Activated CD8-positive, alpha-beta memory T cell treated with anti-CD3 and anti-CD28 coated beads for 1 hour (primary cell): Measurements from ENCODE around the gene EXOSC10.
"Not testable (repeated sequence)": the region's sequence is repeated elsewhere in the genome, so short reads cannot be mapped to it uniquely, and the experiment has no call there.

Experiments
- DNase-seq, 2 donors: peaks; one replicate each; pipeline ENCODE4 v3.0.0-alpha.2; 2020; ENCODE audit warnings: low read depth in 1 of 2; ENCODE audit errors: extremely low read depth in 1 of 2

The EXOSC10 gene

GRCh38 chr1:11045428-11046269 lies 54.0 kb downstream of the EXOSC10 start:
- no peak for DNase-seq

GRCh38 chr1:11044849-11045427 lies 54.7 kb downstream of the EXOSC10 start:
- no peak for DNase-seq

GRCh38 chr1:11044086-11044848 lies 55.4 kb downstream of the EXOSC10 start:
- no peak for DNase-seq

- no peak for DNase-seq
Measured at GRCh38 chr1:11042995-11043874, 56.4 kb downstream of the EXOSC10 start.

GRCh38 chr1:11042065-11042464 lies 57.6 kb downstream of the EXOSC10 start:
- no peak for DNase-seq

- no peak for DNase-seq
Measured at GRCh38 chr1:11041048-11041447, 58.6 kb downstream of the EXOSC10 start.

DNA sequence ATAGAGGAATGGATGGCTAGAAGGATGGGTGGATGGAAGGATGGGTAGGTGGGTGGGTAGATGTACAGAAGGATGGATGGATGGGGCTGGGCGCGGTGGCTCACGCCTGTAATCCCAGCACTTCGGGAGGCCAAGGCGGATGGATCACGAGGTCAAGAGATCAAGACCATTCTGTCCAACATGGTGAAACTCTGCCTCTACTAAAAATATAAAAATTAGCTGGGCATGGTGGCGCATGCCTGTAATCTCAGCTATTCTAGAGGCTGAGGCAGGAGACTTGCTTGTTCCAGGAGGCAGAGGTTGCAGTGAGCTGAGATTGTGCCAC lies 59.6 kb downstream of the EXOSC10 start:
- DNase-seq: not testable (repeated sequence)

GRCh38 chr1:11039351-11040104 lies 60.1 kb downstream of the EXOSC10 start:
- no peak for DNase-seq

DNA sequence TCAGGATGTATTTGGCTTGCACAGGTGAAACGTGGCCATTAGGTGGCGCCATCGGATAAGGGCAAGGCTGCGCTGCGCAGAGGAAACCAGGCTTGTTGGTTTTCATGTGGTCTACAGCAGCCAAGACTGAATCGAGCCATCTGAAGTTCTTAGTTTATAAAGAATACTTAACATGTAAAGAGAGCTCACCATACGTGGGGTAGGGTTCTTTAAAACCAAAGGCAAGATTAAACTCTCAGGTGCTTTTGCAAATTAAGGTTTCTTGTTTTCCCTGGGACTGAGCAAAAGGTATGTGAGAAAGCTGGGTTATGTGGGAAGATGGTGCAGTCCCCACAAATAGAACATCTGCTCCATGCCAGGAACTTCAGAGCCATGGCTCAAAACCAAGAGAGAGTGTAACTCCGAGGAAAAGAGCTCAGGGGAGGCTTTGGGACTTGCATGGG lies 61.9 kb downstream of the EXOSC10 start:
- DNase-seq: peak; percentile 79 to 84

- not testable (repeated sequence) for DNase-seq
Measured at GRCh38 chr1:11037019-11037739, 62.5 kb downstream of the EXOSC10 start.

DNA sequence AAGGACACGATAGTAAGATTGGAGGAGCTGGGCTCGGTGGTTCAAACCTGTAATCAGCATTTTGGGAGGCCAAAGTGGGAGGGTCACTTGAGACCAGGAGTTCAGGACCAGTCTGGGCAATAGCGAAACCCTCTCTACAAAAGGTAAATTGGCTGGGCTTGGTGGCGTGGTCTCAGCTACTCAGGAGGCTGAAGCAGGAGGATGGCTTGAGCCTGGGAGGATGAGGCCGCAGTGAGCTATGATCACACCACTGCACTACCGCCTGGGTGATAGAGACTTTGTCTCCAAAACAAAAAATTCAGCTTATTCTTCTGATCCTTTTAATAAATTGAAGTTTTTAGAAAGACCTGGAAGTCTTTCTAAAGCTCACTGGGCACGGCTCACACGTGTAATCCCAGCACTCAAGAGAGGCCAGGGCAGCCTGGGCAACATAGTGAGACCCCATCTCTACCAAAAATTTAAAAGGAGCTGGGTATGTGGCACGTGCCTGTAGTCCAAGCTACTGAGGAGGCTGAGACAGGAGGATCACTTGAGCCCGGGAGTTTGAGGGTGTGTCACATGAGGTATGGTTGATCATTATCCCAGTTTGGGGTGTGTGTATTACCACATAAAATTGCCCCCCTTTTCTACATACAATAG lies 67.9 kb downstream of the EXOSC10 start:
- no peak for DNase-seq

GRCh38 chr1:11030865-11031264 lies 68.8 kb downstream of the EXOSC10 start:
- no peak for DNase-seq

- DNase-seq: no peak
Measured at GRCh38 chr1:11028018-11028417, 71.7 kb downstream of the EXOSC10 start.

DNA sequence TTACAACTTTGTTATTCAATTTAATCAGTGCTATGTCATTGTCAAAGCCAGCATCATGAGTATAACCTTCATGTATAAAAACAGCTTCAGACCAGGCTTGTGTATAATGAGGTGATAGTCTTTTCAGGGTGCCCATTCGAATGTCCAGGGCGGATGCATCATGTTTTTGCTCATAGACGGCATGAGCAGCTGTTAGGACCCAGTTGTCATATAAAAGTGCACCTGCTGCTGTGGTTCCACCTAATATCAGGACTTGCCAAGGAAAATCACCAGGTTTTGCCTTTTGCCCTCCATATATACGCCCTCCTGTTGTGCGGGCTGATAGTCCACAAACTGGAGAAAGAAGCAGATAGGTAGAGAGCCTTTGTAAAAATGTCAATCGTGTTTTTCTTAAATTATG lies 72.4 kb downstream of the EXOSC10 start:
- DNase-seq: no peak

GRCh38 chr1:11026903-11027302 lies 72.8 kb downstream of the EXOSC10 start:
- DNase-seq: no peak

DNA sequence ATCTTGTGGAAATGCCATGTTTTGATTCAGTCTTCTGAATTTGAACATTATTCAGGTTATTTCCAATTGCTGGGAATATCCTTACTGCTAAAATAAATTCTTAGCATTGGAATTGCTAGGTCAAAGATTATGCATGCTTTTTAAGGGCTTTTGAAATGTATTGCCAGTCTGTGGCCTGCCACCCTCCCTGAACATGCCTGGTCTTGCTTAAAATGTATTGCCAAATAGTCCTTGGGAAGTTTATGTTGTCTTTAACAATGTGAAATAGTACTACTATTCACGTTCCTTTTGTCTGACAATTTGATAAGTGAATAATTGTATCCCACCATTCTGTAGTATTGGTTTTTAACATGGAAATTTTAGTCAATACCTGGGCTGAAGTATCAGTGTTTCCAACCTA lies 73.6 kb downstream of the EXOSC10 start:
- DNase-seq: no peak

DNA sequence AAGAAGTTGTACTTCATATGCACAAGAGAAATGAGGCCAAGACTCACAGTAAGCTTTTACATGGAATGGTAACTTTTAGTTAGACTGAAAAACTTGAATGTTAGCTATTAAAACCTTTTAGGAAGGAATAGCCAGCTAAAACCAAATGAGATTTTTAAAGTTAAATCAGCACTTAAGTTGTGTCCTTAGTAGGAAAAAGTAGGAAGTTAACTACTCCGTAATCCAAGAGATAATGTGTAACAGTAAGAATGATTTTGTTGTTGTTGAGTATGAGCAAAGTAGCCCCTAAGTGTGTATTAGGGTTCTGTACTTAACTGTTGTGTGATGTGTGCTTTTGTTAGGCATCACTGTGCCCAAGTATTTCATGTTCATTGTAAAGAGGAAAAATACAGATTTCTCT lies 74.1 kb downstream of the EXOSC10 start:
- DNase-seq: no peak

- DNase-seq: no peak
Measured at GRCh38 chr1:11024874-11025203, 74.8 kb downstream of the EXOSC10 start.
